Heart left ventricle (tissue), 13 donors: ENCODE results near the gene EVI2A.
"Not testable (repeated sequence)": the region's sequence is repeated elsewhere in the genome, so short reads cannot be mapped to it uniquely, and the experiment has no call there.

Source experiments
- CTCF ChIP-seq, 12 donors: fragments of 200-600 bp; sonication (generic) in 4 of 12; IDR thresholded peaks; one replicate each; pipeline versions ENCODE4 v1.5.0 to v1.8.0; 2018 to 2022; ENCODE audit warnings: antibody characterized with exemption in 12 of 12, mild to moderate bottlenecking in 5 of 12
- POLR2A ChIP-seq, 2 donors: fragments of 450-650 bp; IDR thresholded peaks; one replicate each; pipeline ENCODE4 v1.6.1; 2017; ENCODE audit warnings: antibody characterized with exemption in 2 of 2, mild to moderate bottlenecking in 2 of 2, moderate library complexity in 2 of 2
- donor health status: ischemic (EF 13 %, LVEDD 7.1; RV severe dilation, severe dysfunction).
- donor health status: DM: no; HTN: yes; CAD: no.
- donor health status: DM: no; HTN: no; CAD: no.
- donor health status: ischemic (EF 25% LVEDD 6.9; RV normal size, moderate dysfunction).
- donor health status: ischemic (EF 25% LVEDD 5.7; RV mildly dilated, moderate dysfunction).
- donor health status: ischemic (EF 35%, LVEDD 5.7; RV mildly dilated, moderate dysfunction).
- donor health status: nonischemic (EF 11% LVEDD 7.7; RV severe dilation, severe dysfunction).
- donor health status: DM: yes; HTN: yes; CAD: no.
- donor health status: PGD.
- donor health status: ischemic (EF 29% LVEDD 5.4; RV normal size, mild dysfunction).
- donor health status: nonischemic (EF 23%, LVEDD 6.1; RV moderate dilation, normal function).

- TF ChIP-seq CTCF, POLR2A (IDR thresholded peaks at IDR 0.05): not testable (repeated sequence)
Measured at GRCh38 chr17:31287932-31288331, 33.5 kb downstream of the EVI2A start.
